Umbilical cord (tissue), 2 donors: ENCODE data around the gene CDK8. TPM values are rescaled to one million over a fixed set of nuclear protein-coding genes. Genes with fewer than 3 reads are reported as not detected.
"Not testable (repeated sequence)": the region's sequence is repeated elsewhere in the genome, so short reads cannot be mapped to it uniquely, and the experiment has no call there.

Source experiments
- DNase-seq: peaks from one replicate; pipeline ENCODE4 v3.0.0-alpha.2; 2015; ENCODE audit warnings: low spot score
- total RNA-seq: library from RNA; depleted of rRNA; stranded (reverse); fragments of >200 nt; gene quantifications from one replicate; pipeline ENCODE4 v1.2.3, GENCODE V29; 2014; ENCODE audit warnings: low replicate concordance; ENCODE audit not compliant: insufficient read depth

The CDK8 gene
- total RNA-seq, 1 donor from 2014 or later, result 15.4 TPM

GRCh38 chr13:26253262-26253786 lies 605 bp upstream of the CDK8 start:
- no peak for DNase-seq

GRCh38 chr13:26254583-26255111 lies 718 bp downstream of the CDK8 start:
- DNase-seq, result peak; percentile 26

- DNase-seq, result no peak
Measured at GRCh38 chr13:26255115-26255514, 1.2 kb downstream of the CDK8 start.

- DNase-seq, result no peak
Measured at GRCh38 chr13:26255691-26256277, 1.9 kb downstream of the CDK8 start.

GRCh38 chr13:26257049-26257448 lies 3.1 kb downstream of the CDK8 start:
- no peak for DNase-seq

- no peak for DNase-seq
Measured at GRCh38 chr13:26259634-26260033, 5.7 kb downstream of the CDK8 start.

- DNase-seq, result no peak
Measured at GRCh38 chr13:26262156-26262555, 8.2 kb downstream of the CDK8 start.

- DNase-seq, result no peak
Measured at GRCh38 chr13:26266311-26266710, 12.4 kb downstream of the CDK8 start.

- DNase-seq, result no peak
Measured at GRCh38 chr13:26270707-26271106, 16.8 kb downstream of the CDK8 start.

- DNase-seq, result no peak
Measured at GRCh38 chr13:26272621-26273020, 18.7 kb downstream of the CDK8 start.

GRCh38 chr13:26280295-26280694 lies 26.4 kb downstream of the CDK8 start:
- DNase-seq, result no peak

GRCh38 chr13:26280822-26281221 lies 26.9 kb downstream of the CDK8 start:
- no peak for DNase-seq

- not testable (repeated sequence) for DNase-seq
Measured at GRCh38 chr13:26285911-26286310, 32.0 kb downstream of the CDK8 start.

GRCh38 chr13:26288838-26289237 lies 34.9 kb downstream of the CDK8 start:
- not testable (repeated sequence) for DNase-seq

- DNase-seq, result no peak
Measured at GRCh38 chr13:26295812-26296211, 41.9 kb downstream of the CDK8 start.

GRCh38 chr13:26299168-26299750 lies 45.3 kb downstream of the CDK8 start:
- DNase-seq, result no peak

GRCh38 chr13:26300140-26300539 lies 46.2 kb downstream of the CDK8 start:
- no peak for DNase-seq

GRCh38 chr13:26305676-26306075 lies 51.7 kb downstream of the CDK8 start:
- no peak for DNase-seq

GRCh38 chr13:26307701-26308100 lies 53.8 kb downstream of the CDK8 start:
- DNase-seq, result no peak

- DNase-seq, result no peak
Measured at GRCh38 chr13:26308250-26308649, 54.3 kb downstream of the CDK8 start.

- DNase-seq, result no peak
Measured at GRCh38 chr13:26308836-26309235, 54.9 kb downstream of the CDK8 start.

- DNase-seq, result no peak
Measured at GRCh38 chr13:26310003-26310402, 56.1 kb downstream of the CDK8 start.

GRCh38 chr13:26310470-26310869 lies 56.5 kb downstream of the CDK8 start:
- DNase-seq, result no peak
